SH-SY5Y (cell line): ENCODE measurements around the gene GP5.

Experiments used
- GATA2 ChIP-seq: IDR thresholded peaks from 2 replicates; pipeline ENCODE4 v1.6.1; 2011; ENCODE audit warnings: mild to moderate bottlenecking, low read depth, low read length
- GATA3 ChIP-seq: IDR thresholded peaks from 2 replicates; pipeline ENCODE4 v1.6.1; 2011; ENCODE audit warnings: low read depth, mild to moderate bottlenecking, low read length, moderate library complexity

DNA sequence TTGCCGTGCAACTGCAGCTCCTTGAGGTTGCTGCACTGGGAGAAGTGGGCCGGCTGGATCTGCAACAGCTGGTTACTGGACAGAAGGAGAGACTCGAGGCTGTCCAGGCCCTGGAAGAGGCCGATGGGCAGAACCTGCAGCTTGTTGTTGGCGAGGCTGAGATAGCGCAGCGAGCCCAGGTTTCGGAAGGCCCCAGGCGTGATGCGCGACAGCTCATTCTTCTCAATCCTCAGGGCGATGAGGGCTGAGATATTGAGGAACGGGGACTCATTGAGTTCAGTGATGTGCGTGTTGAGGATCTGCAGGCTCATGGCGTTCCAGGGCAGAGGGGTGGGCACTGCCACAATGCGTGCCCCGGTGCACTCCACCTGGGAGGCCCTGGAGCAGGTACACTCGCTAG lies 38.5 kb downstream of the GP5 start:
- TF ChIP-seq GATA2 = no peak
- no peak for TF ChIP-seq GATA3
